ENCODE data around the gene HYAL2.

- TF ChIP-seq CTCF (IDR thresholded peaks at IDR 0.05) (no peak), POLR2A (IDR thresholded peaks at IDR 0.05) (no peak), EP300 (IDR thresholded peaks at IDR 0.05) (no peak)
These were observed 32.3 kb upstream of the HYAL2 start for GRCh38 chr3:50354850-50355249.

All from sigmoid colon (tissue), 4 donors.